Stimulated activated naive B cell treated with anti-CD40 and anti-IgM and Interleukin-4, amounts not matched to agents 10 μg/mL and 1 μg/mL and 100 μg/mL, for 72 hours (primary cell): ENCODE results near the gene DSCAML1.
A peak's percentile ranks its signal among the peaks of the same experiment; 100 is the strongest.

ENCODE experiments used
- ATAC-seq, 2 donors: fragments of 150-1000 bp; cut with Tn5 transposase; replicated peaks; 2 replicates each; pipeline ENCODE4 v1.10.0; 2021; ENCODE audit warnings: moderate library complexity in 1 of 2
- DNase-seq: peaks from one replicate; pipeline ENCODE4 v3.0.0; 2021
- H3K27ac Mint-ChIP-seq: one replicate; pipeline ENCODE4 v1.8.0; 2022; ENCODE audit warnings: mild to moderate bottlenecking, mixed read lengths
- H3K27me3 Mint-ChIP-seq, 2 donors: one replicate each; pipeline ENCODE4 v1.8.0; 2022; ENCODE audit warnings: mixed read lengths in 2 of 2
- H3K36me3 Mint-ChIP-seq, 2 donors: one replicate each; pipeline ENCODE4 v1.8.0; 2022; ENCODE audit warnings: mixed read lengths in 2 of 2, mild to moderate bottlenecking in 1 of 2
- H3K4me1 Mint-ChIP-seq, 2 donors: one replicate each; pipeline ENCODE4 v1.8.0; 2022; ENCODE audit warnings: mixed read lengths in 2 of 2, mild to moderate bottlenecking in 1 of 2
- H3K4me3 Mint-ChIP-seq, 2 donors: one replicate each; pipeline ENCODE4 v1.8.0; 2022; ENCODE audit warnings: mild to moderate bottlenecking in 2 of 2, mixed read lengths in 2 of 2, moderate library complexity in 1 of 2
- H3K9me3 Mint-ChIP-seq, 2 donors: one replicate each; pipeline ENCODE4 v1.8.0; 2022; ENCODE audit warnings: mixed read lengths in 2 of 2, mild to moderate bottlenecking in 1 of 2

DSCAML1 gene

GRCh38 chr11:117618982-117619355 lies 178.0 kb downstream of the DSCAML1 start:
- H3K36me3 Mint-ChIP-seq, result no peaks in the 10 kb centered on the region
- H3K27me3 Mint-ChIP-seq, result no peaks in the 10 kb centered on the region
- ATAC-seq (peak in 1 of 2 donors; percentile 25), DNase-seq (no peak)
- no peak overlapping the region for H3K4me3 Mint-ChIP-seq
- no peaks in the 10 kb centered on the region for H3K4me1 Mint-ChIP-seq
- H3K9me3 Mint-ChIP-seq, result peaks cover 0 to 2% of the 10 kb centered on the region in 2 donors
- no peak overlapping the region for H3K27ac Mint-ChIP-seq

- H3K4me1 Mint-ChIP-seq, result no peaks in the 10 kb centered on the region
- H3K27me3 Mint-ChIP-seq, result no peaks in the 10 kb centered on the region
- H3K9me3 Mint-ChIP-seq, result peaks cover 0 to 2% of the 10 kb centered on the region in 2 donors
- DNase-seq (no peak), ATAC-seq (no peak)
- H3K27ac Mint-ChIP-seq, result no peak overlapping the region
- H3K36me3 Mint-ChIP-seq, result no peaks in the 10 kb centered on the region
- H3K4me3 Mint-ChIP-seq, result no peak overlapping the region
Observed at GRCh38 chr11:117618302-117618981, 178.6 kb downstream of the DSCAML1 start.

- DNase-seq (no peak), ATAC-seq (no peak)
- Mint-ChIP-seq H3K27me3 (peaks cover 0 to 6% of the 10 kb centered on the region in 2 donors), H3K9me3 (peaks cover 0 to 2% of the 10 kb centered on the region in 2 donors), H3K36me3 (no peaks in the 10 kb centered on the region), H3K27ac (no peak overlapping the region), H3K4me1 (no peaks in the 10 kb centered on the region), H3K4me3 (no peak overlapping the region)
Observed at GRCh38 chr11:117616979-117617378, 180.0 kb downstream of the DSCAML1 start.

GRCh38 chr11:117614728-117615127 lies 182.3 kb downstream of the DSCAML1 start:
- Mint-ChIP-seq H3K9me3 (no peaks in the 10 kb centered on the region), H3K4me3 (no peak overlapping the region), H3K4me1 (peaks cover 7 to 14% of the 10 kb centered on the region in 2 donors), H3K27me3 (peaks cover 0 to 11% of the 10 kb centered on the region in 2 donors), H3K27ac (no peak overlapping the region), H3K36me3 (no peaks in the 10 kb centered on the region)
- DNase-seq (no peak), ATAC-seq (no peak)

GRCh38 chr11:117613521-117613920 lies 183.5 kb downstream of the DSCAML1 start:
- H3K36me3 Mint-ChIP-seq, result no peaks in the 10 kb centered on the region
- ATAC-seq, result no peak
- no peak overlapping the region for H3K27ac Mint-ChIP-seq
- no peaks in the 10 kb centered on the region for H3K9me3 Mint-ChIP-seq
- DNase-seq, result no peak
- peaks cover 12 to 17% of the 10 kb centered on the region in 2 donors for H3K4me1 Mint-ChIP-seq
- peaks cover 0 to 11% of the 10 kb centered on the region in 2 donors for H3K27me3 Mint-ChIP-seq
- no peak overlapping the region for H3K4me3 Mint-ChIP-seq

- H3K36me3 Mint-ChIP-seq, result peaks cover 0 to 2% of the 10 kb centered on the region in 2 donors
- peaks cover 0 to 15% of the 10 kb centered on the region in 2 donors for H3K27me3 Mint-ChIP-seq
- peaks cover 14 to 21% of the 10 kb centered on the region in 2 donors for H3K4me1 Mint-ChIP-seq
- H3K4me3 Mint-ChIP-seq, result no peak overlapping the region
- H3K9me3 Mint-ChIP-seq, result no peaks in the 10 kb centered on the region
- H3K27ac Mint-ChIP-seq, result no peak overlapping the region
- ATAC-seq, result no peak
- no peak for DNase-seq
Observed at GRCh38 chr11:117612177-117612576, 184.8 kb downstream of the DSCAML1 start.

- DNase-seq (no peak), ATAC-seq (no peak)
- Mint-ChIP-seq H3K4me3 (no peak overlapping the region), H3K9me3 (no peaks in the 10 kb centered on the region), H3K27ac (no peak overlapping the region), H3K27me3 (peaks cover 0 to 17% of the 10 kb centered on the region in 2 donors), H3K36me3 (peaks cover 0 to 4% of the 10 kb centered on the region in 2 donors), H3K4me1 (peaks cover 23 to 32% of the 10 kb centered on the region in 2 donors)
Observed at GRCh38 chr11:117610901-117611300, 186.1 kb downstream of the DSCAML1 start.

GRCh38 chr11:117610045-117610444 lies 187.0 kb downstream of the DSCAML1 start:
- DNase-seq, result peak; percentile 20
- H3K27ac Mint-ChIP-seq, result peak overlapping the region; percentile 57
- peaks cover 23 to 32% of the 10 kb centered on the region in 2 donors for H3K4me1 Mint-ChIP-seq
- peak; percentile 63 to 70 for ATAC-seq
- H3K36me3 Mint-ChIP-seq, result peaks cover 0 to 4% of the 10 kb centered on the region in 2 donors
- H3K27me3 Mint-ChIP-seq, result peaks cover 6 to 24% of the 10 kb centered on the region in 2 donors
- no peaks in the 10 kb centered on the region for H3K9me3 Mint-ChIP-seq
- H3K4me3 Mint-ChIP-seq, result no peak overlapping the region

GRCh38 chr11:117607449-117607848 lies 189.6 kb downstream of the DSCAML1 start:
- H3K36me3 Mint-ChIP-seq, result peaks cover 0 to 4% of the 10 kb centered on the region in 2 donors
- DNase-seq (no peak), ATAC-seq (no peak)
- no peaks in the 10 kb centered on the region for H3K9me3 Mint-ChIP-seq
- peaks cover 23 to 32% of the 10 kb centered on the region in 2 donors for H3K4me1 Mint-ChIP-seq
- peaks cover 6 to 19% of the 10 kb centered on the region in 2 donors for H3K27me3 Mint-ChIP-seq
- no peak overlapping the region for H3K4me3 Mint-ChIP-seq
- H3K27ac Mint-ChIP-seq, result peak overlapping the region; percentile 37

- peaks cover 6 to 19% of the 10 kb centered on the region in 2 donors for H3K27me3 Mint-ChIP-seq
- H3K27ac Mint-ChIP-seq, result no peak overlapping the region
- H3K4me1 Mint-ChIP-seq, result peaks cover 23 to 32% of the 10 kb centered on the region in 2 donors
- H3K4me3 Mint-ChIP-seq, result no peak overlapping the region
- H3K36me3 Mint-ChIP-seq, result peaks cover 0 to 4% of the 10 kb centered on the region in 2 donors
- H3K9me3 Mint-ChIP-seq, result no peaks in the 10 kb centered on the region
- peak; percentile 18 for DNase-seq
- peak; percentile 83 to 88 for ATAC-seq
Observed at GRCh38 chr11:117606790-117607189, 190.2 kb downstream of the DSCAML1 start.

GRCh38 chr11:117606211-117606610 lies 190.8 kb downstream of the DSCAML1 start:
- DNase-seq, result no peak
- no peak for ATAC-seq
- Mint-ChIP-seq H3K36me3 (peaks cover 0 to 4% of the 10 kb centered on the region in 2 donors), H3K4me3 (no peak overlapping the region), H3K27me3 (peaks cover 6 to 17% of the 10 kb centered on the region in 2 donors), H3K9me3 (no peaks in the 10 kb centered on the region), H3K27ac (no peak overlapping the region), H3K4me1 (peaks cover 23 to 30% of the 10 kb centered on the region in 2 donors)

GRCh38 chr11:117605331-117605730 lies 191.7 kb downstream of the DSCAML1 start:
- no peaks in the 10 kb centered on the region for H3K9me3 Mint-ChIP-seq
- H3K36me3 Mint-ChIP-seq, result peaks cover 0 to 4% of the 10 kb centered on the region in 2 donors
- H3K4me3 Mint-ChIP-seq, result no peak overlapping the region
- H3K27ac Mint-ChIP-seq, result no peak overlapping the region
- ATAC-seq, result no peak
- H3K27me3 Mint-ChIP-seq, result peaks cover 9 to 21% of the 10 kb centered on the region in 2 donors
- no peak for DNase-seq
- peaks cover 22 to 24% of the 10 kb centered on the region in 2 donors for H3K4me1 Mint-ChIP-seq

GRCh38 chr11:117604336-117604995 lies 192.6 kb downstream of the DSCAML1 start:
- H3K4me1 Mint-ChIP-seq, result peaks cover 14 to 16% of the 10 kb centered on the region in 2 donors

GRCh38 chr11:117603932-117604331 lies 193.1 kb downstream of the DSCAML1 start:
- Mint-ChIP-seq H3K27me3 (peaks cover 17 to 27% of the 10 kb centered on the region in 2 donors), H3K27ac (no peak overlapping the region), H3K4me3 (no peak overlapping the region)

More at GRCh38 chr11:117604336-117604995, 192.6 kb downstream of the DSCAML1 start:
- DNase-seq (no peak), ATAC-seq (no peak)
- Mint-ChIP-seq H3K4me3 (no peak overlapping the region), H3K27me3 (peaks cover 14 to 27% of the 10 kb centered on the region in 2 donors), H3K36me3 (peaks cover 0 to 4% of the 10 kb centered on the region in 2 donors), H3K9me3 (no peaks in the 10 kb centered on the region), H3K27ac (no peak overlapping the region)

More at GRCh38 chr11:117603932-117604331, 193.1 kb downstream of the DSCAML1 start:
- DNase-seq, result no peak
- Mint-ChIP-seq H3K36me3 (peaks cover 0 to 4% of the 10 kb centered on the region in 2 donors), H3K9me3 (no peaks in the 10 kb centered on the region), H3K4me1 (peaks cover 11 to 15% of the 10 kb centered on the region in 2 donors)
- ATAC-seq, result no peak
